ENCODE measurements around the gene LBX2. TPM values are rescaled to one million over a fixed set of nuclear protein-coding genes. Genes with fewer than 3 reads are reported as not detected.
A peak's percentile ranks its signal among the peaks of the same experiment; 100 is the strongest.

The LBX2 gene
- total RNA-seq, 1 donor from 2014 or later, result 0.20 TPM

DNA sequence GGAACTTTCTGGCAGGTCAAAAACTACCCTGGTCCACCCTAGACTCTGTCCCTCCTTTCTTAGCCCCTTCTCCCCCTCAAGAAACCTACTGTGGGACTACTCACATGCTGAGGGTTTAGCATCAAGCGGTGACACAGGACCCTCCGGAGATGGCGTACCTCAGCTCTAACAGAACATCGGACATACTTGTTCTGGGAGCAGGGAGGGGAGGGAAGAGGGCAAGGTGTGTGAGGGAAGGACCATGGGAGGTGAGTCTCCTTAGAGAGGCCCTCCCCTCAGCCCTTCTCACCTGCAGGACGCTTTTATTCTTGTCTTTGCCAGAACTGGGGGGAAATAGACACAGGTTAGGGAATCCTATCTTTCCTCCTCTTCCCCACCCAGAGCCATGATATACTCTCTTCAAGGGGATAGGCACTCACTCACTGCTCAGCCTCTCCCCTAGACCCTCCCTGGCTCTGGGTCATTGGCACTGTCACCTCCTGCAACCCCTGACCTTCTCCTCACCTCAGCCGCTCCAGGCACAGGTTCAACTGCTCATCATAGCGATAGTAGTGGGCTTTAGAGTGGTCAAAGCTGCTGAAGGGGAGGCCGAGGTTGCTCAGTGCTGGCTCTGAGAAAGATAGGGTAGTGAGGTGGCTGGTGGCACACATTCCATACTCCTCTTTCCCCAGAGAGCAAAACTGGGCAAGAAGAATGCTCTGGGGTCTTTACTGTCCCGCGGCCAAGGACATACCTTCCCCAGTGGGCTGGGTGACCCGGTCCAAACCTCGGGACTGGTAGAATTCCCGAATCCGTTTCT, 6.2 kb upstream of the LBX2 start:
- no peak for DNase-seq (ENCODE audit: low read depth in 2 of 2)

DNA sequence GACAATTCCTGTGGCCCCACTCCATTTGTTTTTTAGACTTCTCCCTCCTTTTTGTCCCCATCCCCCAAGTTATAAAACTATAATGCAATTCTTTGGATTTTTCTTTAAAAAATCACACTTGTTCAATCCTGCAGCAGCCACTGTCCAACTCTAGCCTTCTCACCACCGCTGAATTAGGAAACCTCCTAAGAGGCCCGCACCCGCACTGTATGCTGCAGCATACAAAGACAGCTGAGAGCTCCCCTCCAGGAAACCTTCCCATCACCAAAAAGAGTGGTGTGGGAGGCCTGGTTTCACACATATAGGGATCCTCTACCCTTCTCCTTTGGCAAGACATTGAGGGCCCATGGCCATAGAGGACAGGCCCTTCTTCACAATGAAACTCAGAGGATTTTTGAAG, 5.2 kb upstream of the LBX2 start:
- DNase-seq (ENCODE audit: low read depth in 2 of 2), result no peak

DNA sequence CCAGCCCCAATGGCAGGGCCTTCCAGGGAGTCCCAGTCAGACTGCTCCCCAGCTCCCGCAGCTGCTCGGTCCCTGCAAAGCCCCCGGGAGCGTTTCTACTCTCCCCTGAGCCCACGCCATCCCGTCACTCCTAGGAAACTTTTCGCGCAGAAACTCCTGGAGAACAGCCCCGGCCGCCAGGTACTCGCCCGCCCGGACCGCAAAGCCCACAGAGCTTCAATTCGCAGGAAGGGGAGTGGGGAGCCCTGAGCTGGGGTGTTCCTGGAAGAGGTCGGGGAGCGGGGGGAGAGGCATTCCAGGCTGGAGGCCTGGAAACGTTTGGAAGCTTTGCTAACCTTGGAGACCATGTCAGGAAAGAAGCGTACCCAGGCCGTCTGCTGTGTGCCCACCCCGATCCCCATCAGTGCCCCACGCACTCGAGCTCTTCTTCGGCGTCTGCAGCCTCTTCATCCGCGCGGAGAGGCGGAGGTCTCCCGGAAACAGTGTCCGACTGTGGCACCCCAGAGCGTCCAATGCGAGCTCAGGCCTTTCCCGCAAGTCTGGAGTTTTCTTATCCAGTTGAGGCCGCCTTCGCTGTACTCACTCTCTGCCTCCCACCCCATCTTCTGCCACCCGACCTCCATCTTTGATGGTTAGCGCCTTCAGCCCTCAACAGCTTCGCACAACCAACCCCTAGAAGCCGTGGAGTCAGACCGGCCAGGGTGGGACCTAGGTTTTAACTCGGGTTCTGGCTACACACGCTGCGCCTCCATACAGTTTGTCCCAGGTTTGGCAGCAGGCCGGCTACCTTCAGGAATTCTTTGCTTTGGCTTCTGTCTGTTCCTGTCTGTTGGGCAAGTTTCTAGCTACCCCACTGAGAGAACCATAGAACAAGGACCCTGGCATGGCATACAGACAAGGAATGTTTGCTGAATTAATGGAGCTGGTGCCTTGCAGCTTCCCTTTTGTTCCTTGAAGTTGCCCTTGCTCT, 4.4 kb upstream of the LBX2 start:
- DNase-seq (ENCODE audit: low read depth in 2 of 2), result no peak

DNA sequence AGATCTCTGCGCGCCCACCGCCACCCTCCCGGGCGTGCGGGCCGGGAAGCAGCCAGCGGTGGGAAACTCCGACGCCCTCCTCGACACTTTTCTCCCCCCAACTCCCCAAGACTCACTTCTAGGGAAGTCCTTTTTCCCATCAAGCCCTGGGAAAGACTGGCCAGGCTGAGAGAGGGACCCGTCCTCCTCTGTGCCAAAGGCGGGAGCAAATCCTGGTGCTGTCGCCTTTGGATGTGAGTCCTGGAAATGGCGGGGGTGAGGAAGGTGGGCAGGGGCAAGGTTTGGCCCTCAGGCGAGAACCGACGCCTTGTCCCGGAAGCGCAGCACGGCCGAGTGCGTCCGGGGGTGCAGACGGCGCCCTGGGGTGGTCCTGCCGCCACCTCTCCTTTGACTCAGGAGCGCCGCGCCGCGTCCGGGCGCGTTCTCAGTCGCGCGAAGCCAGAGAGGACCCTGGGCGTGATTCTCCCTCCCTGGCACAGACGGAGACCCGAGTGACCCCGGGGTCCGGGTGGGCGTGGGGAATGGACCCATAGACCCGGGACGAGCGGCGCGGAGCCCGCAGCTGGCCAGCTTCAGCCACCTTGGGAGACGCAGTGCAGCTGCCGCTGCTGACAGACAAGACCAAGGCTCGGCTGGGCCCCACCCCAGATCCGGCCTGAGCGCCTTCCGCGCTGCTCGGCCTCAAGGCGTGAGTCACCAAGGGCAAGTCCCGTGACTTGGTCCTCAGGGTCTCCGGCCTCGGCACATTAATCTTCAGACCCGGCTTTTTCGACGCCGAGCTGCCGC, 3.5 kb upstream of the LBX2 start:
- peak; percentile 23 to 89 for DNase-seq (ENCODE audit: low read depth in 2 of 2)

DNA sequence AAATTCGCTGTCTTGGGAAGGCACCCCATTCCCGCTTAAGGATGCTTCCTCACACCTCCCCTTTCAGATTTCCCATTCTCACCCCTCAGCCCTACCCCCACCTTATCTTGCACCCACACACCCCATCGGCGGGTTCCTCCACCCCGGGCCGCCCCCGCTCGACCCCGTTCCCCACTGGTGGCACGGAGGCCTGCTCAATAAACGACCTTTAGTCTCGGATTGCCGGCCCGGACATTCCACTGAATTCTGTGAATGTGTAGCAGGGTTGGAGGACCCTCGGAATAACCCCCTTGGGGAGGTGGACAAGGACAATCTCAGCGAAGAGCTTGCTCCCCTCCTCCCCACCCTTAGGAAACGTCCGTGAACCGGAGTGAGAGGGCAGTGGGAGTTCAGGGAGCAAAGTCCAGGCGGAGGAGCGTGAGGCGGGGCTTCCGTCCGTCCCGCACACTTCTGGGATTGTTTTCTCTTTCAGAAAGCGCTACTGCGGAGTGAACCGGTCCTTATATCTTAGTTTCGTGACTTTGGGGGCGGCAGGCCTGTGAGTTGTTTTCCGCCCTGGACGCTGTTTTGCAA, 2.8 kb upstream of the LBX2 start:
- peak in 1 of 2 donors; percentile 19 for DNase-seq (ENCODE audit: low read depth in 2 of 2)

DNA sequence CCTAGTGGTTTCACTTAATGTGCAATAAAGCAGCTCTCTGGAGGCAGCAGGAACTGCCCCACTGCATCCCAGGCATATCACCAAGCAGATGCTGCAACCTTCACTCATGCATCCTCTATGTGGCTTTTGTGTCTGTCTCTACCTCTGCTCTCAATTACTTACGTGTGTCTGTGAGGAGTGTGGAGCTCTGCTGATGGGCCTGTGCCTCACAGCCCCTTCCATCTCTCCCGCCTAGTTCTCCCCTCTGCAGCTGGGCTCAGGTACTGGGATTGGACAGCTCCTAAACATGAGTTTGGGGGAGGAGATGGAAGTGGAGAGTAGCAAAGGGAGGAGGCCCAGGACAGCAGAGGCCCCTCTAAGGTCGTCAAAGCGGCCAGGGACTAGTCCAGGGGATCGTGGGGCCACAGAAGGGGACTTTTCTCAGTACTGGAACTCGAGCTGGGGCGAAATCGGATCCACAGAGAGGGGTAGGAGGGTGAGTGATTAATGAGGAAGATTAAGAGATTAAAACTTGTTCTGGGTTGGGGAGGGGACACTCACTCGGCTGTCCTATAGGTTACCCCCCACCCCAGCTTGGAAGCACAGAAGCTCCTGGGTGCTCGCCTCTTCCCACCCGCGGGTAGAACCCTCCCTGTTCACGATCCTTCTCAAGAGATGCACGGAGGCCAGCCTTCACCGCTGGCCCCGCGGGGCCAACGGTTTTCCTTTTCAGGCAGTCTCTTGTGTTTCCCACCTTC, 2.1 kb upstream of the LBX2 start:
- DNase-seq (ENCODE audit: low read depth in 2 of 2), result no peak

DNA sequence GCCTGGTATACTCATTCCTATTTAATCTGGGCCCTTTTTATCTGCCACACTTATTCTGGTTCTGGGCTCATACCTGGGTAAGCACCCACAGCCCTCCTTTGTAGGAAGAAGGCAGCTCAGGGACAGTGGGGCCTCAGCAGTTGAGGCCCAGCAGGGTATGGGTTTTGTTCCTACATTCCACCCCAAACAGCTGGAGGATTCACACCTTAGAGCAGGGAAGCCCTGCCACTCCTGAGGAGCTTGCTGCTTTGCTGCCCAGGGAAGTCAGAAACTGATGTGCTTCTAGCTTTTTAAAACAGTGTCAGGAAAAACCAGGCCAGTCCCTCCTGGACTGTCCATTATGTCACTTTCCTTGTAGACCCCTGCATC, 1.2 kb upstream of the LBX2 start:
- no peak for DNase-seq (ENCODE audit: low read depth in 2 of 2)

DNA sequence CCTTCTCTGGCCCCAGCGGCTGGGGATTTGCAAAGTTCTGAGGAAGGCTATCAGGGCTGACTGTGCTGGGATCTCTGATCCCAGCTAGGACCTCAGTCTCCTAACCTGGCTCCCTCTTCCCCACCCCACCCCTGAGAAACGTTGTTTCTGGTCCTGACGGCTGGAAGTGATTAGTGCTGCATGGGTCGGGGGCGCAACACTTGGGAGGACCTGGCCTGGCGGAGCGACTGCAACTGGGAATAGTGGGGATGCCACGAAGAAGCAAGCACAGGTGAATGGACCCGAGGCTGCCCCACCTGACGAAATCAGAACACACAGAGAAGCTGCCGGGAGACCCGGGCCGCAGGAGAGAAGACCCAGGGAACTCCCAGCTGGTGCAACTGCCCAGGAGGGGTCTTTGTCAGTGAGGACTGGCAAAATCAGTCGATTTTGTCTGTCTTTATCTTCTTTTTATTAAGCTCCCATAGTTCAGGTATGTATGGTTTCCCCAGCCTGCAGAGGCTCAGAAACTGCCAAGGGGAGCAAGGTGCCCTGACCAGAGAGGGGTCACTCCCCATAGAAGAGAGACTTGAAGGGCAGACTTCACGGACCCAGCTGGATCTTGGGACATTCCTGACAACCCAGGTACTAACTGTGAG, 656 bp upstream of the LBX2 start:
- DNase-seq (ENCODE audit: low read depth in 2 of 2), result no peak

DNA sequence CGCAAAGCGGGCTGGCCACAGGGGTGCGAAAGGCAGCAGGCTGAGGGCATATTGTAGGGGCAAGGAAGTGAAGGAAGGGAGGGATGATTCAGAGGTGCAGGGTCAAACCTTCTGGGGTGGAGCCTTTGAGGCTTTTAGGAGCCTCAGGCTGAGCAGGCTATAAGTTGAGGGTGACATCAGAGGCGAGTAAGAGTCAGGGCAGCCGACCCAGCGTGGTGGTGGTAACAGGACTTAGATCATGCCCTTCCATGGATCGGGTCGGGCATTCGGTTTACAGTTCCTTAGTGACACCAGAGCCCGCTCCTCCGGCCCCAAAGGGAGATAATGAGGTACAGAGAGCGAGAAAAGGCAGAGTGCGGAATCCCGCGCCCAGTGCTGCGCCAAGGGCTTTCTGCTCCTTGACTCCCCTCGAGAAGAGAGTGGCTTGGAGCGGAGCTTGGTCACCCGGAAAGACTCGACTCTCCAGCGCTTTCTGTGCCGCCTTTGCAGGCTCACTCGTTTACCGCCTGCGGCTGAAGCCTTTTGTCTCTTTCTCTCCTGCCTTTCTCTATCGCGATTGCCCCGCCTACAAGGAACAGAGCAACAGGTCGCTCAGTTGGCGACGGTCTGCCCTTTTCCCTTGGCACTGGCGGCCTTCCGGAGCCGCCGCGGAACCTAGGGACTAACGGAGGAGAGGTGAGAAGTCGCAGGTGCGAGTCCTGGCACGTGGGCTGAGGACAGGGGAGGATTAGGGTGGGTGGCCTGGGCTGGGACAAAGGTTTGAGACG, 720 bp downstream of the LBX2 start:
- DNase-seq (ENCODE audit: low read depth in 2 of 2), result peak in 1 of 2 donors; percentile 20

DNA sequence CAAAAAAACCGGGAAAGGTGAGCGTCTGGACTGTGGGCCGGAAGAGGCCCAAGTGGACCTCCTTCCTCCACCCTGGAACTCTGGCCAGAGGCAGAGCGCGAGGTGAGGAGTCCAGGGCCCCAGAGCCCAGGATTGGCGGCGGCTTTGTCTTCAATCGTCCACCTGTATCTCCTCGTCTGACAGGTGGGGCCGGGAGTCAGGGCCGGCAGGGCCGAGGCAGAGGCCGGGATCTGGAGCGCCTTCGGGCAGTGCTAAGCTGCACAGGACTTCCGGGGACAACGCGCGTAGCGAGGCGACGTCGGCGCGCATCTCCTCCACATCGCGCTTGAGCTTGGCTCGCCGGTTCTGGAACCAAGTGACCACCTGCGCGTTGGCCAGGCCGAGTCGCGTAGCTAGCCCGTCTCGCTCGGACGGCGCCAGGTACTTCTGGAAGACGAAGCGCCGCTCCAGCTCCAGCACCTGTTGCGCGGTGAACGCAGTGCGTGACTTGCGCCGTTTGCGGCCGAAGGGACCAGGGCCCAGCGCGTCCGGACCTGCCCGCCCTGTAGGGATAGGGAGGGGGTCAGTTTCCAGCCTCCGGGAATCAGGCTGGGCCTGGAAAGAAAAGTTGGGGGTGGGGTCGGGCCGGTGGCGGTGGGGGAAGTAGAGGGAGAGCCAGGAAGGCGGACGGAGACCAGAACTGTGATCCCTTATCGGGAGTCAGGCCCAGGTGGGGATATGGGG, 1.5 kb downstream of the LBX2 start:
- DNase-seq (ENCODE audit: low read depth in 2 of 2), result peak in 1 of 2 donors; percentile 11

DNA sequence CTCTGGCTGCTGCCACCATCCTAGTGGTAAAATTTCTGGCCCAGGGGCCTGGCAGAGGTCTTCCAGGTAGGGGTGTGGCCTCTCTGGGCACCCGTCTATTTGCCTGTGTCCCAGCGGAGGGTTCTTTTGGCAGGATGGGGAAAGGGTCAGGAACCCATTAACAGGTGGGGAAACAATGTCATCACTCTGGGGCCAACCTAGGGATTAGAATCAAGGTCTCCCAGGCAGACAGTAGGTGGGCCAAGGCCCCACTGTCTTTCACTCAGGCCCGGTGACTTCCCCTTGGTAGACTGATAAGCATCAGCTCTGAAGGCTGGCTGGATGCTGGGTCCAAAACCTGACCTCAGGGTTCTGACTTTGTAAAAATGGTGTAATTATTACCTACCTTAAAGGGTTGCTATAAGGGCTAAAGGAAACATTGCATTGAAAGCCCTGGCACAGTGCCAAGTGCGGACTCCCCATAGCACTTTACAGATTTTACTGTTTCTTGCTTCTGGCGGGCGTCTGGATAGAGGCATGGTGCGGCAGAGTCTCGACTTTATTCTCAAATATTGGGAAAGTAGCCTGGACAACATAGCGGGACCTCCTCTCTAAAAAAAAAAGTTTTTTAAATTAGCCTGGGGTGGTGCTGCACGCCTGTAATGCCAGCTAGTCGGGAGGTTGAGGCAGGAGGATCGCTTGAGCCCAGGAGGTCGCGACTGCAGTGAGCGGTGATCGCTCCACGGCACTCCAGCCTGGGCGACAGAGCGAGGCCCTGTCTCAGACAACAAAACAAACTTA, 2.2 kb downstream of the LBX2 start:
- DNase-seq (ENCODE audit: low read depth in 2 of 2), result no peak

DNA sequence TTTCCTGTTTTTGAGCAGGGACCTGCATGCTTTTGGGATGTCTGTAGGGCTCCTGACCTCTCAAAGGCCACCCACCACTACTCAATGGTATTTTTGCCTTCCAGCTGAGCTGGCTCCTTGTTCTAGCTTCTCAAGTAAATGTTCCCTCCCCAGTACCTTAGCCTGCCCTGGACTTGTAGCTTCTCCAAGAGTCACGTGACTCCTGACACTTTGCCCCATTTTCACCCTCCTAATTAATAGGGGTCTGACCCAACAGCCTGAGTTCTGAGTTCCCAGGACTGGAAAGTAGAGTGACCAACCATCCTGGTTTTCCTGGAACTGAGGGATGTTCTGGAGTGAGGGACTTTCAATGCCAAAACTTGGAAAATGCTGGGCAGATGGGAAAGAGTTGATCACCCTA, 4.0 kb downstream of the LBX2 start:
- DNase-seq (ENCODE audit: low read depth in 2 of 2), result no peak

DNA sequence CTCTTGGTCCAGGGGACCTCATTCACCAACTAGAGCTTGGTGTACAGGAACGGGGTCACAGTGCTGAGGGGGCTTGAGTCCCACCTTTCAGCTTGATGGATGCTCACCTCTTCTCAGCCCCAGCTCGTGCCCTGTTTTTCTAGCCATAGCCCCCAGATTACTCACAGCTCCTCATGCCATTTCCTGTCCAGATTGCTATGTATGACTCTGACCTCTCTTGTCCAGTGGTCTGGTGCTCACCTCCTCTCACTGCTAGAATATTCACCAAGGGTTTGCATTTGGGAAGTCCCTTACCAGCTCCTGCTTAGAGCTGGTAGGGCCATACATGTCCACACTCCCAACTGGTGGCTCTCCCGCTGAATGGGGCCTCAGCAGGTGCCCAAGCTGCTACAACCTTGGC, 5.9 kb downstream of the LBX2 start:
- DNase-seq (ENCODE audit: low read depth in 2 of 2), result no peak

DNA sequence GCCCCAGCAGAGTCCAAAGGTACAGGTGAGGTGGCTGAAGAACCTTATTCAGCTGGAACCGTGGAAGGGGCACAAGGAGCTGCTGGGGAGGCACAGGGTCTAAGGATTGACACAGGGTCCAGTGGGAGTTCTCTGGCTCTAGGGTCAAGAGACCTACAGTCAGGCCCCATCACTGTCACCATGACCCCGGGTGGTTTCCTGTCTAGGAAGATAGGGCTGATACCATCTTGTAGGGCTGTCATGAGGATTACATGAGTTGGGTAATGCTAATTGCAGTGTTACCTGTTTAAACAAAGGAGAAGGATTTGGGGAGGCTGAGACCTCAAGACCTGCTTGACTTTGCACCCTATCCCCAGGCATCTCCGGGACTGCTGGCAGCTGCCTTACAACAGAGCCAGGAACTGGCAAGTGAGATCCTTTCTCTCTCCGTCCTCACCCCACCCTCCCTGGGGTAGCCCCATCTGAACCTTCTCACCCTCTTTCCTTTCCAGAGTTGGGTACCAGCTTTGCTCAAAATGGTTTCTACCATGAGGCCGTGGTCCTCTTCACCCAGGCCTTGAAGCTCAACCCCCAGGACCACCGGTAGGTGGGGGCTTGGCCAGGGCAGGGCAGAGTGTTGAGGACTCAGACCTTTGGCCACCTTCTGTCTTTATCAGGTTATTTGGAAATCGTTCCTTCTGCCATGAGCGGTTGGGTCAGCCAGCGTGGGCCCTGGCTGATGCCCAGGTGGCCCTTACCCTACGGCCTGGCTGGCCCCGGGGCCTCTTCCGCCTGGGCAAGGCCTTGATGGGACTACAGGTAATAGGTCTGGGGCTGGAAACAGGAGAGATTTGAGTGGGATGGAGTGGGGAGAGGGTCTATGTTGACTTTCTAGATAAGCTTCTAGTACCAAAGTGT, 7.5 kb downstream of the LBX2 start:
- DNase-seq (ENCODE audit: low read depth in 2 of 2), result no peak

DNA sequence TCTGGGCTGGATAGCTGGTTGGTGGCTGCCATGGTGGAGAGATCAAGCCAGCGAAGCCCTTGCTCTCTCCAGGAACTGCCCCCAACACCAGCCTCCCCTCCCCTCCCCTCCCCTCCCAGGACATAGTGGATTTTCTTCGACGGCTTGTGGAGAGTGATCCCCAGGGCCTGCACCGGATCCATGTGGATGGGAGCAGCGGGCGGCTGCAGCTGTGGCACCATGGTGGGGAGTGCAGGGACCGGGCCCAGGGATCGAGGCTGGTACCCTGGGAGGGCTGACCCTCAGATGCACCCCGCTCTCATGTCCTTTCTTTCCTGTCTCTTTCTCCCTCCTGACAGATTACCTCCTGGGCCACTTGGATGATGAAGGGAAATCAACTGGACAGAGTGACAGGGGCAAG, 9.5 kb downstream of the LBX2 start:
- DNase-seq (ENCODE audit: low read depth in 2 of 2), result no peak

DNA sequence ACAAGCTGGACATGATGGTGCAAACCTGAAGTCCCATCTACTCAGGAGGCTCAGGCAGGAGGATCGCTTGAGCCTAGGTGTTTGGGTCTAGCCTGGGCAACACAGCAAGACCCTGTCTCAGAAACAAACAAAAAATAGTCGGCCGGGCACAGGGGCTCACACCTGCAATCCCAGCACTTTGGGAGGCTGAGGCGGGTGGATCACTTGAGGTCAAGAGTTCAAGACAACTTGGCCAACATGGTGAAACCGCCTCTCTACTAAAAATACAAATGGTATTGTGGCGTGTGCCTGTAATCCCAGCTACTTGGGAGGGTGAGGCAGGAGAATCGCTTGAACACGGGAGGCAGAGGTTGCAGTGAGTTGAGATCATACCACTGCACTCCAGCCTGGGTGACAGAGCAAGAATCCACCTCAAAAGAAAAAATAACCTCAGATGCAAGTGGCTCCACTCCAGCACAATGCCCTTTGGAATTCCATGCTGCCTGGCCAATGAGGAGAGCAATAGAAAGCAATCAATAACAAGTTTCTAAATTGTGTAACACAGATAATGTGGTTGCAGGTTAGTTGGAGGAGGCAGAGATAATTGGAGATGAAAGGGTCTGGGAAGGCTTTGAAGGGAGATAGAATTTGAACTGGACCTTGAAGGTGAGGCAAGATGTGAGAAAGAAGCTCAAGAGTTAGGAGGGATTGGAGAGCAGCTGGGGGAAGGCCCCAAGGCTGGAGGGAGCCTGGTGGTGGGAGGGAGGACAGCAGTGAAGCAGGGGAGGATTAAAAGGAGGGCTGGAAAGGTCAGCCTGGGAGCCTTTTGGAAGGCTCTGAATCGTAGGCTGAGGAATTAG, 10.5 kb downstream of the LBX2 start:
- no peak for DNase-seq (ENCODE audit: low read depth in 2 of 2)
